GM19395 (cell line): ENCODE results near the gene SLC47A2.
"Not testable (repeated sequence)": the region's sequence is repeated elsewhere in the genome, so short reads cannot be mapped to it uniquely, and the experiment has no call there.

ENCODE experiments used
- ATAC-seq: cut with Tn5 transposase; IDR thresholded peaks from one replicate; pipeline ENCODE4 v1.9.1; 2021; ENCODE audit warnings: mild to moderate bottlenecking, moderate library complexity; ENCODE audit not compliant: unreplicated experiment

The SLC47A2 gene

DNA sequence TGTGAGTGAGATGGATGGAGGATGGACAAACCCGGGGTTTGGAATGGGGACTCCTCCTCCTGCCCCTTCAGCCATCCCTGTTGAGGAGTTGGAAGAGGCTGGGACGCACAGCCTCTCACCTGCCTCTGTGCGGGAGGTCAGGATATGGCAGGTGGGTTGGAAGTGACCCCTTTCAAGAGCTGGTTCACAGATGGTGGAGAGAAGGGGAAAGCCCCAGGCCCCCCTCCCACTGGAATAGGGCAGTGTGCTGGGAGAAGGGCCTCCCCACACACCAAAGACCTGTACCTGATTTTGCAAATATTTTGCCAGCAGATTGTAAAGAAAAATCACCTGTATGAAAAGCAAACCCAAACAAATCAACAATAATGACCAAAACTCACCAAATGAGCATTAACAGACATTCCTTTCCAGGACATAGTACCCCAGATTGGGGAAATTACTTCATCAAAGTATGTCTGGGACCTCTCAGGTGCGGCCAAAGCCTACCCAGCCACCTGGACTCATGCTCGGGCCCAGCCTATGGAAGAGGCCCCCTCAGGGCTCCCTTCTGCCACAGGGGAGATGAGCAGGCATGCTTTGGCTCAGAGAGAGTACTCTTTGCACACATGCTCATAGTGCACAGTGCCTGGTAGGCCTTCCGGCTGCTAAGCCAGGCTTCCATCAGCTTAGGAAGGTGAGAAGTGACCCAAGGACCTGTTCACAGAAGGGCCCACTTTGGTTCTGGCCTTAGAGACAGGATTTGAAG, 7.8 kb downstream of the SLC47A2 start:
- ATAC-seq, result no peak

DNA sequence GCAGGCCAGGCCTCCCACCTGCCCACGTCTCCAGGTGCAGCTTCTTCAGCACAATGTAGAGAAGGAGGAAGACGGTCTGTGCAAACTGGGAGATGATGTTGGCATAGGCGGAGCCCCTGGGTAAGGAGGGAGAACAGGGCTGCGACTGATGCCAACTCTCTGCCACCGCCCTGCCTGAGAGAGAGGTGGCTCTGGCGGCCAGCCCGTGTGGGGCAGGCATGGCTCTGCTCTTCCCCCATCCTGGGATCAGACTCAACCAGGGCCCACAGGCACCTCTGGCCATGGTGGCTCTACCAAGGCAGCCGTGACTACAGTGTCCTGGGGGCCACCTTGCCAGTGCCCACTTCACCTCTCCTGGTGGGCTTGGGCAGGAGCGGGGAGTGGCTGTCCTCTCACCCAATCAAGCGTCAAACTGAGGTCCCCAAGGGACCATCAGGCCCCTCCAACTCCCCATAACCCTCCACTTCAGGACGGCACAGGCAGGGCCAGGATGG, 8.6 kb downstream of the SLC47A2 start:
- no peak for ATAC-seq

DNA sequence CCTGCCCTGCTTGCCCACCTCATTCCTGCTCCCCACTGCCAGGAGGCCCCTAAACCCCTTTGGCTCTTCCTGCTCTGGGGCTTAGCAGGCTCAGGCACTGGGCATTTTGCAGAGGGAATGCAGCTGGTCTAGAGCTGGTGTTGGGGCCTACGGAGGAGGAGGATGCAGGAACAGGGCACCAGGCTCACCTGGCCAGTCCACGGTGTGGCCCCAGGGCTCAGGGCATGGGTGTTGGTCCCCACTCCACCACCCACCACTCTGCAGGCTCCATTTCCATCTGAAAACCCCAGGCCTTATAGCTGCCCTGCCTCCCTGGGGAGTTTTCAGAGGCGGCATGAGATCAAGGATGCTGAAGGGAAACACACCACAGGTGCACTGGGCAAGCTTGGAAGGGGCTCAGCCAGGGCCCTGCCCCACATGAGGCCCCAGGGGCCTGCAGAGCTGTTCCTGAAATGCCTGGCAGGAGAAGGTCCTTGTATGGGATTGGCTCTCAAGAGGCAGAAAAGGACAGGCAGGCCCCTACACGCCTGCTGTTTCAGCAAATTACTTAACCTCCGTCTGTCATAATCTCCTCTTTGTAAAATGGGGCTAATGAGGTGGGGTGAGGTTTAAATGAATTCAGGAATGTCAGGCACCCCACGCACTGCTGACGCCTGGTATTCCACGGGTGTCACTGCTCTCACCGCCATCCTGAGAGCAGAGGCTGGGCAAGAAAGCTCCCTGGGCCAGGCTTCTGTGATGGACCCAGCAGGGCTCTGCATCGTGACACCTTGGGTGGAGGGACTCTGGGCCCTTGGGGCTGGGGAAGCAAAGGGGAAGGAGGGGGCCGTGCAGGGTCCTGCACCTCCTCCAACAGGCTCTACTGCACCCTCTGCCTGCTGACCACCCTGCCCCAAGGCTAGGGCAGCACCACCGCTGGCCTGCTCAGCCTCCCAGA, 9.3 kb downstream of the SLC47A2 start:
- ATAC-seq, result no peak

DNA sequence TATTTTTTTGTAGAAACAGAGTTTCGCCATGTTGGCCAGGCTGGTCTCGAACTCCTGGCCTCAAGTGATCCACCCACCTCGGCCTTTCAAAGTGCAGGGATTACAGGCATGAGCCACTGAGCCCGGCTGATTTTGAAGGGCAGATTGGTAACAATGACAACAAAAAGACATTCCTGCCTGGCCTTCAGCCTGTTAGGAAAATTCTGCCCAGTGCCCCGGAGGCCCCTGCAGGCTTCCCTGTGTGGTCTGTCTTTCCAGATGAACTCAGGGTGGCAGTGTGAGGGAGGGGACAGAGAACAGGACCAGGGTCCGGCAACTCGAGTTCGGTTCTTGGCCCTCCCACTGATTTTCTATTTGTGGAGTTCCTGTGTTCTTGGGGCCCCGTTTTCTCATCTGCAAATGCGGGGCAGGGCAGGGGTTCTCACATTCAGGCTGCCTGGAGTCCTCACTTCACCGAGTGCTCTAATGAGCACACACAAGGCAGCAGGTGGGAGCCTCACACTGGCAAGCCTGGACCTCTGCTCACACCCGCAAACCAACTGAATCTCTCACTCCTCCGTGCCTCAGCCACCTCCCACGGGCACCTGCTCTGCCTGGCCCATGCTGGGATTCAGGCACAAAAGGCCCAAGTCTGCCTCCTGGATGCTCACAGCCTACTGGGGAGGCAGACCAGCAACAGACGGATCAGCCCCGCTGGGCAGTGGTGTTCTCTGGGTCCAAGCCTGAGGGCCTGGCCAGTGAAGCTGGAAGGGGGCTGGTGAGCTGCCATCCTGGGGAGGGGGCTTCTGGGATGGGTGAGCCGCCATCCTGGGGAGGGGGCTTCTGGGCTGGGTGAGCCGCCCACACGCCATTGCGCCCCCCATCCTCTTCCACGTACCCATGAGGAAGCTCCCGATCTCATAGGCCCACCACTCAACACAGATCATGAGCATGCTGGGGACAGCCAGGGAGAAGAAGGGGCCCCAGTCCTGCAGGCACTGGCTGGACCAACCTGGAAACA, 10.3 kb downstream of the SLC47A2 start:
- no peak for ATAC-seq

DNA sequence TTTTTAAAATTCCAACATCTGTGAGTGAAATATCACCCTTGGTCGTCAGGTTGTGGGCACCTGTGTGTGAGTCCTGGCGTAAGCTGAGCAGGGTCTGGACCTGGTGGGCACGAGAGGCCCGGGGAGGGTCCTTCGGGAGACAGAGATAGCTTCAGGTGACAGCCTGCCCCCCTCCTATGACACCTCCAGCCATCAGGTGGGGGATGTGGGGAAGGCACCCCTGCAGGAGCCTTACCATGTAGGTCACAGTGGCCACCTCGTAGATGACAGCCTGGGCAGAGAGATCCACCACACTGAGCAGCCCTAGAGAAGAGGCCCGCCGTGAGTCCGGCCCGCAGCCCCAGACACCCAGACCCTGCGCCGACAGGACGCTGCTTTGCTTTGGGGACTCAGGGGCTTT, 11.2 kb downstream of the SLC47A2 start:
- no peak for ATAC-seq

DNA sequence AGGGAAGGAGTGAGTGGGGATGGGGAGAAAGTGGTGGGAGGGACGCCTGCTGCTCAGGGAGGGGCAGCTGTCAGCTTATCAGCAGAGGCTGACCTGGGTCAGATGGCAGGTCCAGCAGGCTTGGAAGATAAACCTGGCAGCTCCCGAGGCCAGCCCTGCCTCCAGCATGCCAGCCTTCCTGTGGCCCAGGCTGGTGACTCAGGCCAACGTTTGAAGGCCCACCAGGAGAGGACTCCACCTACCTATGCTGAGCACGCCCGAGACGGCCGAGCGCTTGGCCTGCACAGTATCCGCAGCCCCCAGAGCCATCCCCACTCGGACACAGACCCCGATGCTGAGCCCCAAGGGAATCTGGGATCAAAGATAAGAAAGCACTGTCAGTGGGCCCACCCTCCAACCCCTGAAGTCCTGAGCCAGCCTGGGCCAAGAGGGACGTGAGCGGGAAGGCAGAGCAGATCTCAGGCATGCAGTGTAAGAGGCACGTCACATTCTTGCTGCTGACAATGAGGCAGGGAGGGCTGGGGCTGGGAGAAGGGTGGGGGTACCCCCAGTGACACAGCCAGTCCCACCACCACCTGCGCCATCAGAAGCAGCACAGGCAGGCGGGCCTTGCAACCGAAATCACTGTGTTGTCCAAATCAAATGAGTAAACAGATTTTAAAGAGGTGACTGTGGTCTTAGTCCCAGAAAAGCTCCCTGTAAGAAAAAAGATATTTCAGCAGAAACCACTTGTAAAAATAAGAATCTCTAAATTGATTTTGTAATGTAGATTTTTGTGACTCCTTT, 12.4 kb downstream of the SLC47A2 start:
- no peak for ATAC-seq

DNA sequence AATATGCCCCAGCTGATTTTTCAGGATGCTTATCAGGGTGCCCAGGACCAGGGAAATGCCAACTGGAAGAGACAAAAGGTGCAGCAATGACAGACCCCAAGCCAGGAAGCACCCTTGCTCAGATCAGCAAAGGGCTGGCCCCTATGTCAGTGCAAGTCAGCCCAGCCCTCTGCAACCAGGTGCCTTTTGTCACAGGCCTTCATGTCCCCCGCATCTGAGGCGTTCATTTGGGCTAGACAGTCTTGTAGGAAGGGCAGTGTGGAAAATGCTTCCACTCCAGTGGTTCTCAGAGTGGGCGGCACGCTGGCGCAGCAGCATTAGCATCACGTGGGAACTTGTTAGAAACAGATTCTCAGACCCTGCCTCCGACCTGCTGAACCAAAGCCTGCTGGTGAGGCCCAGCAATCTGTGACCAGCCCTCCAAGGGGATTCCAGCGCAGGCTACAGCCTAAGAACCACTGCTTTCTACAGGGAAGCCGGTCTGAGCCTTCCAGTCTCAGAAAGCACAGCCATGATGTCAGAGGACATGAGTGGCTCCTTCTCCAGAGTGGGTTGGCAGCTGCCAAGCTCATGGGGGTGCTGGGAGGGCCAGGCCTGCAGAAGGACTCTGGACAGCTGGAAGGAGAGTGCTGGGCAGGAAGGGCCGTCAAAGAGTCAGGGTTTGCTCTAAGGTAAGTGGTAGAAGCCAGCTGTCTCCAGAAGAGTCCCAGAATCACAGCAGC, 13.1 kb downstream of the SLC47A2 start:
- no peak for ATAC-seq

DNA sequence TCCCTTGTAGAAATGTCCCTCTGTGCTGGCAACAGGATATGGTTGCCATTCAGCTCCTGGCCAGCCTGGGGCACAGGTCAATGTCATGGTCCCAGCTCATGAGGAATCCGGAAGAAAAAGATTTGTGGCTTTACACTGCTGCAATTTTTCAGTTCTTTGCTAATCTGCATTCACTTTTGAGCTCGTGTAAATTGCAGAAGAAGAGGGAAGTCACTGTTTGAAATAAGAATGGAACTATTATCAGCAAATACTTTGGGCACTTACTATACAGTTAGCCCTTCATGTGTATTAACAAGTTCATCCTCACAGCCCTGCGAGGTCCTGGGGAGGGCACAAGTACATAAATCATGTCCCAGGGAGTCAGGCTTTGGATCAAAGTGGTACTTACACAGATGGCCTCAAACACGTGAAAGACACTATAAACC, 14.2 kb downstream of the SLC47A2 start:
- ATAC-seq, result no peak

DNA sequence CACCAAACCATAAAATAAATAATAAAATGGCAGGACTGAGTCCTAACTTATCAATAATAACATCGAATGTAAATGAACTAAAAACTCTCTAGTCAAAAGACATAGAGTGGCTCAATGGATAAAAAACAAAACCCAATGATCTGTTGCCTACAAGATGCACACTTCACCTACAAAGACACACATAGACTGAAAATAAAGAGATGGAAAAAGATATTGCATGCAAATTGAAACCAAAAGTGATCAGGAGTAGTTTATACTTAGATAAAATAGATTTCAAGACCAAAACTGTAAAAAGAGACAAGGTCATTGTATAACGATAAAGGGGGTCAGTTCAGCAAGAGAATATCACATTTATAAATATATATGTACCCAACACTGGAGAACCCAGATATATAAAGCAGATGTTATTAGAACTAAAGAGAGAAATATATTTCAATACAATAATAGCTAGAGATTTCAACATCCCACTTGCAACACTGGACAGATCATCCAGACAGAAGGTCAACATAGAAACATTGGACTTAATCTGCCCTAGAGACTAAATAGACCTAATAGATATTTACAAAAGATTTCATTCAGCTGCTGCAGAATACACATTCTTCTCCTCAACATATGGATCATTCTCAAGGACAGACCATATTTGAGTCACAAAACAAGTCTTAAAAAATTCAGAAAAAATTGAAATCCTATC, 29.8 kb downstream of the SLC47A2 start:
- ATAC-seq, result no peak

DNA sequence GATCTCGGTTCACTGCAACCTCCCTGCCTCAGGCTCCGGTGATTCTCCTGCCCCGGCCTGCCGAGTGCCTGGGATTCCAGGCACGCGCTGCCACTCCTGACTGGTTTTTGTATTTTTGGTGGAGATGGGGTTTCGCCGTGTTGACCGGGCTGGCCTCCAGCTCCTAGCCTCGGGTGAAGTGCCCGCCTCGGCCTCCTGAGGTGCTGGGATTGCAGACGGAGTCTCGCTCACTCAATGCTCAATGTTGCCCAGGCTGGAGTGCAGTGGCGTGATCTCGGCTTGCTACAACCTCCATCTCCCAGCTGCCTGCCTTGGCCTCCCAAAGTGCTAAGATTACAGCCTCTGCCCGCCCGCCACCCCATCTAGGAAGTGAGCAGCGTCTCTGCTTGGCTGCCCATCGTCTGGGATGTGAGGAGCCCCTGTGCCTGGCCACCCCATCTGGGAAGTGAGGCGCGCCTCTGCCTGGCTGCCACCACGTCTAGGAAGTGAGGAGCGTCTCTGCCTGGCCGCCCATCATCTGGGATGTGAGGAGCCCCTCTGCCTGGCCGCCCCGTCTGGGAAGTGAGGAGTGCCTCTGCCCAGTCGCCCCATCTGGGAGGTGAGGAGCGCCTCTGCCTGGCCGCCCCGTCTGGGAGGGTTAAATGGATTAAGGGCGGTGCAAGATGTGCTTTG, 31.3 kb downstream of the SLC47A2 start:
- ATAC-seq, result not testable (repeated sequence)

DNA sequence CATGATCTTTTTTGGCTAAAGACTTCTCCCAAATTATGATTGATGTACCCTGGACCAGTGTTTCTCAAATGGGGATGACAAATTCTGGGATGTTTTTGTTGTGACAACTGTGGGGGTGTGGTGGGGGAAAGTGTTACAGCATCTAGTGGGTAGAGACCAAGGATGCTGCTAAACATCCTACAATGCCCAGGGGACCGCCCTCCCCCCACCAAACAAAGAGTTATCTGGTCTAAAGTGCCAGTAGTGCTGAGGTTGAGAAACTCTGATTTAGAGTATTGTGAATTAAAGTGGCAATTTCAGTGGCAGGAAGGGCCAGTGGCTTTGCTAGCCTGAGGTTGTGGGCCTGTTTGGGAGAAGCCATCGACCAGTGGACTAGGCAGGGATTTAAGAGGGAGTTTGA, 33.3 kb downstream of the SLC47A2 start:
- ATAC-seq, result no peak

DNA sequence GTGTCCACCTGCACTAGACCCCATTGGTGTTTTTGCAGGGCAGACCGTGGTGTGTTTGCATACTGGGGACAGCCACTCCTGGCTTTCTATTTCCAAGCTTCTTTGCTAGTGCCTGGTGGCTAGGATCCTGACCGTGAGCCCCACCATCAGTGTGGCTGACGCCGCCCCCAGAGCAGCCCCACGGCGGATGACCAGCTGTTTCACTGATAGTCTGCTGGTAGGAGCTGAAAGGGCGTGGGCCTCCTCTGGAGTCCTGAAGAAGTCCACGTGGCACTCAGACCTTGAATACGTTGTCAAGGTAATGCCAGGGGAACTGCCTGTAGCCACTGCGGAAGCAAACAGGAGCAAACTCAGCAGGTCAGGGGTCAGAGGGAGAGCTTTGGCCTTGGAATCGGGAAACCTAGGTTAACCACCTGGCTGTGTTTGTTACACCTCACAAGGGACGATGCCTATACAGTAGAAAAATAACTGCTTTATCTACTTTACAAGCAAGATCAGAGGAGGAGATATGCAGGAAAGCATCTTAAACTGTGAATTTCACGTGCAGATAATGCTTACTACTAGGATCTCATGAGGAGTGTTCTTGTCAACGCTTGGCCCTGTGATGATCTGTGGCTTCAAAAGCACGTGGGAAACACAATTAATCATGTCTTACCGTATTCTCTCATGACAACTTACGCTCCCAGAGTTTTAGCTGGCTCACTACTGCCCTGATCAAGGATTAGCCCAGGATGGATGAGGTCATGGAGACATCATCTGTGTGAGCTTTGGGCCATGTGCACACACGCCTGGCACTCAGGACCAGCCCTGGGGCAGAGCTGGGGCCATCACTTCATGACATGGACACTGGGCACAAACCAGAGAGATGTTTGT, 37.6 kb downstream of the SLC47A2 start:
- no peak for ATAC-seq

DNA sequence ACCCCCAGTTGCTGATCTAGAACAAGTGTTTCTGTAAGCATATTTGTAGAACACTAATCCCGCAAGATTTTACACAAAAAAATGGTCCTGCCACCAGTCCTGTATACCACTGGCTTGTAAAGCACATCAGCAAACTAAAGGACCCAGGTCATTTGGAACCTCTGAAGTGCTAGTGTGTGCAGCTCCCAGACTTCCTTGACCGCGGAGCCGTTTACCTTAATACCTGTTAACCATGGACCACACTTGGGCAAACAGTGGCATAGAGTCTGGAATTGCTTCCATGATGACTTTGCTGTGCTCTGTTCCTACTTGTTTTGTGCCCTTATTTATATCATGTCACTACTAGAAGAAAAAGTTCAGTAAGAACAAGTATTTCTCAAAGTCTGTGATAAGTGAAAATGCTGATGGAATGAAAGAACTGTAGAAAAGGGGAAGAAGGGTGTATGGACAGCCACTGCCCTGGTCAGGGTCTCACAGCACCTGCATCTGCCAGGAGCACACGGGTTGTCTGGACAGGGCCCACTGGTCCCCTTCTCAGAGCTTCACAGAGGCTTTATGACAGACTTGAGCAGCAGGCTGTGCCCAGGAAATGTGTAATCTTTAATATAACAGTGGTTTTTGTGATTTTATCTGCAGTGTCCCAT, 38.5 kb downstream of the SLC47A2 start:
- no peak for ATAC-seq

DNA sequence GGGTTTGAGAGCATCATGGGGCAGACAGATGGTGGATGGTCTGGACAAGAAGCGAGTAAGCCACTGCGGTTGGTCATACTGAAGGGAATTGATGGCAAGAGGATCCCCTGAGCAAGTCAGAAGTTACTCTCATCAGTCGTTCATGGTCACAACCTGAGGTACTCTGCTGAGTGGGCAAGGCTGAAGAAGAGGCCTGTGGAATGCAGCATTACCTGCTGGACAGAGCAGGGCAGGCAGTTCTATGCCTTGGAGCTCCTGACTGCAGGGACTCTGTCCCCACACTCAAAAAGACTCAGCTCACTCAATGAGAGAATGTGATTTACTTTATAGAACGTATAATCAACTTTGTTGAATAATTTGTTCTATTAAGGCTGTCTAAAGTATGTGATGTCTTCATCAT, 39.5 kb downstream of the SLC47A2 start:
- no peak for ATAC-seq

DNA sequence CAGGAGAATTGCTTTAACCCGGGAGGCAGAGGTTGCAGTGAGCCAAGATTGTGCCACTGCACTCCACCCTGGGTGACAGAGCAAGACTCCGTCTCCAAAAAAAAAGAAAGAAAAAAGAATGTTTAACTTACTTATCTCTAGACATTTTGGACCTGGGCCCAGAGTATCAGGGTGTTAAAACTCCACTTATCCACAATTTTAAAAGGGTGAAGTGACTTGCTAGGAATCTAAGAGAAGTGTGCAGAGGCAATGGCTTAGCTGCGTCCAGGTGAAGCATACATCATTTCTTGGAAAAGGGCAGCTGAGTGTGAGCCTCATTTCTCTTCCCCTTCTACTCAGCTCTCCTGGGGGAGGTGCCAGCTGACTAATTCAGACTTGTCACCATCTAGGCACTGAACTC, 42.8 kb downstream of the SLC47A2 start:
- ATAC-seq, result no peak

DNA sequence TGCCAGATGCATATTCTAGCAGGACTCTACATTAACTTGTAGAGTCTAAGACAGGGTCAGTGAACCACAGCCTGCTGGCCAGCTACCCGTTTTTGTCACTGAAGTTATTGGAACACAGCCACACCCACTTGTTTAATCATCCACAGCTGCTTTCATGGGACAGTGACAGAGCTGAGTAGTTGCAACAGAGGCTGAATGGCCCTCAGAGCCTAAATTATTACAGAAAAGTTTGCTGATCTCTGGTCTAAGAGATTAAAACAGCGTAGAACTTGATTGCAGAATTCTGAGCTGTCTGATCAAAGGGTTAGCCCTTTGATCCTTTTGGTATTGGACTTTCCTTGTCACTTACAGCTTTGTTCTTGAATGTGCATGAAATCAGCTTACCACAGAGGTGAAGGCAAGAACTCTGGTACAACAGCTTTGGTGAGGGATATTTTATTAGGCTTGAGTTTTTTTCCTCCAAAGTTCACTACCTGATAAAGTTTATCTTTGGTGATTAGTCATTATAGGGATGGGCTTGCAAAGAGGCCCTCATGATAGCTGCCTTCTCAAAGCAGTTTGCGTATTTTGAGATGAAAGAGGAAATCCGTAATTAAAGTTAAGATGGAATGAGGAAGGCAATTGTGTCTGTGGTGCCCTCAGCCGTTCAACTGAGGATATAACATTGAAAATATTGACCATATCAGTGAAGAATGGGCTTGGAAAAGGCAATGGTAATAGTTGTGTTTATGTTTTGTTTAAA, 44.2 kb downstream of the SLC47A2 start:
- ATAC-seq, result no peak
